ENCODE measurements around the gene STAM2.
"Not testable (repeated sequence)": the region's sequence is repeated elsewhere in the genome, so short reads cannot be mapped to it uniquely, and the experiment has no call there.

STAM2 gene

GRCh38 chr2:152167065-152167464, 8.5 kb downstream of the STAM2 start:
- H3K4me1 ChIP-seq, result peaks cover 4 to 31% (median 10%) of the 10 kb centered on the region in 10 experiments; a peak in 14 of 20 replicates
- H3K27me3 ChIP-seq, result no peaks in the 10 kb centered on the region
- peaks cover 0 to 89% (median 45%) of the 10 kb centered on the region in 11 experiments; a peak in 17 of 22 replicates for H4K20me1 ChIP-seq
- no peak for TF ChIP-seq Cebpa-rat (IDR thresholded peaks at IDR 0.05)
- no peak overlapping the region for H3K4me3 ChIP-seq
- H3K9ac ChIP-seq, result peak overlapping the region in 1 of 11 experiments; percentile 2; a peak in 2 of 22 replicates
- no peak overlapping the region for H3K27ac ChIP-seq
- H3K9me3 ChIP-seq (replicated peaks in 1 of 11), result peaks cover 25 to 35% (median 32%) of the 10 kb centered on the region in 11 experiments
- H3K36me3 ChIP-seq, result peaks cover 3 to 46% (median 27%) of the 10 kb centered on the region in 11 experiments; a peak in 21 of 22 replicates
- H3K4me2 ChIP-seq, result peak overlapping the region in 3 of 11 experiments; percentile 6 to 39 (median 21); a peak in 8 of 22 replicates

- TF ChIP-seq Cebpa-rat (IDR thresholded peaks at IDR 0.05), result no peak
- Histone ChIP-seq H3K4me2 (peak overlapping the region in 1 of 11 experiments; percentile 39; a peak in 6 of 22 replicates), H3K27ac (no peak overlapping the region), H3K9ac (no peak overlapping the region), H4K20me1 (peaks cover 0 to 85% (median 40%) of the 10 kb centered on the region in 11 experiments; a peak in 17 of 22 replicates), H3K27me3 (no peaks in the 10 kb centered on the region), H3K36me3 (peaks cover 7 to 51% (median 32%) of the 10 kb centered on the region in 11 experiments; a peak in 21 of 22 replicates), H3K9me3 (replicated peaks in 1 of 11) (peaks cover 30 to 39% (median 37%) of the 10 kb centered on the region in 11 experiments), H3K4me1 (peaks cover 4 to 27% (median 10%) of the 10 kb centered on the region in 10 experiments; a peak in 14 of 20 replicates), H3K4me3 (no peak overlapping the region)
These were observed 8.9 kb downstream of the STAM2 start for GRCh38 chr2:152166633-152167032.

GRCh38 chr2:152165780-152166179, 9.8 kb downstream of the STAM2 start:
- Histone ChIP-seq H3K9me3 (replicated peaks in 1 of 11) (peaks cover 34 to 46% (median 41%) of the 10 kb centered on the region in 11 experiments), H3K4me3 (no peak overlapping the region), H3K9ac (no peak overlapping the region), H3K27ac (no peak overlapping the region), H3K4me1 (peaks cover 4 to 24% (median 10%) of the 10 kb centered on the region in 10 experiments; a peak in 13 of 20 replicates), H3K36me3 (peaks cover 9 to 51% (median 33%) of the 10 kb centered on the region in 11 experiments; a peak in 21 of 22 replicates), H4K20me1 (peaks cover 0 to 77% (median 37%) of the 10 kb centered on the region in 11 experiments; a peak in 16 of 22 replicates), H3K4me2 (no peak overlapping the region), H3K27me3 (no peaks in the 10 kb centered on the region)
- TF ChIP-seq Cebpa-rat (IDR thresholded peaks at IDR 0.05), result no peak

- Histone ChIP-seq H3K9ac (no peak overlapping the region), H3K4me3 (no peak overlapping the region), H3K4me1 (peaks cover 4 to 24% (median 10%) of the 10 kb centered on the region in 10 experiments; a peak in 13 of 20 replicates), H3K27ac (no peak overlapping the region), H3K27me3 (no peaks in the 10 kb centered on the region), H4K20me1 (peaks cover 0 to 72% (median 33%) of the 10 kb centered on the region in 11 experiments; a peak in 16 of 22 replicates), H3K9me3 (replicated peaks in 1 of 11) (peaks cover 38 to 51% (median 45%) of the 10 kb centered on the region in 11 experiments), H3K36me3 (peaks cover 9 to 49% (median 33%) of the 10 kb centered on the region in 11 experiments; a peak in 21 of 22 replicates), H3K4me2 (no peak overlapping the region)
- no peak for TF ChIP-seq Cebpa-rat (IDR thresholded peaks at IDR 0.05)
These were observed 10.3 kb downstream of the STAM2 start for GRCh38 chr2:152165306-152165705.

GRCh38 chr2:152163669-152164068, 11.9 kb downstream of the STAM2 start:
- H3K27ac ChIP-seq, H3K9ac ChIP-seq, H3K4me3 ChIP-seq, H3K4me2 ChIP-seq, H3K27me3 ChIP-seq: not testable (repeated sequence)
- H3K36me3 ChIP-seq, result peaks cover 11 to 53% (median 30%) of the 10 kb centered on the region in 11 experiments
- peaks cover 4 to 16% (median 10%) of the 10 kb centered on the region in 10 experiments; a peak in 12 of 20 replicates for H3K4me1 ChIP-seq
- peaks cover 0 to 57% (median 29%) of the 10 kb centered on the region in 11 experiments; a peak in 16 of 22 replicates for H4K20me1 ChIP-seq
- peaks cover 47 to 65% (median 60%) of the 10 kb centered on the region in 11 experiments for H3K9me3 ChIP-seq (replicated peaks in 1 of 11)

- Histone ChIP-seq H3K27me3 (no peaks in the 10 kb centered on the region), H3K36me3 (peaks cover 24 to 68% (median 41%) of the 10 kb centered on the region in 11 experiments), H3K9me3 (replicated peaks in 1 of 11) (peaks cover 59 to 81% (median 75%) of the 10 kb centered on the region in 11 experiments), H3K4me1 (peaks cover 2 to 10% (median 7%) of the 10 kb centered on the region in 10 experiments; a peak in 12 of 20 replicates), H4K20me1 (peaks cover 0 to 56% (median 15%) of the 10 kb centered on the region in 11 experiments; a peak in 15 of 22 replicates), H3K27ac (no peak overlapping the region), H3K4me2 (no peak overlapping the region), H3K4me3 (no peak overlapping the region), H3K9ac (no peak overlapping the region)
- TF ChIP-seq Cebpa-rat (IDR thresholded peaks at IDR 0.05), result no peak
These were observed 13.4 kb downstream of the STAM2 start for GRCh38 chr2:152162141-152162540.

- Histone ChIP-seq H3K4me3 (no peak overlapping the region), H3K4me2 (no peak overlapping the region), H3K9ac (no peak overlapping the region), H3K27ac (no peak overlapping the region), H3K4me1 (peaks cover 0 to 4% (median 2%) of the 10 kb centered on the region in 10 experiments; a peak in 8 of 20 replicates), H3K36me3 (peaks cover 28 to 73% (median 45%) of the 10 kb centered on the region in 11 experiments), H4K20me1 (peaks cover 0 to 56% (median 15%) of the 10 kb centered on the region in 11 experiments; a peak in 15 of 22 replicates), H3K27me3 (no peaks in the 10 kb centered on the region), H3K9me3 (replicated peaks in 1 of 11) (peaks cover 64 to 85% (median 78%) of the 10 kb centered on the region in 11 experiments)
- TF ChIP-seq Cebpa-rat (IDR thresholded peaks at IDR 0.05), result no peak
These were observed 14.0 kb downstream of the STAM2 start for GRCh38 chr2:152161598-152161997.

- H3K4me3 ChIP-seq, H3K27me3 ChIP-seq, H3K27ac ChIP-seq, H3K4me2 ChIP-seq, H3K4me1 ChIP-seq, H3K9ac ChIP-seq: not testable (repeated sequence)
- peaks cover 64 to 83% (median 78%) of the 10 kb centered on the region in 11 experiments for H3K9me3 ChIP-seq (replicated peaks in 1 of 11)
- H3K36me3 ChIP-seq, result peaks cover 28 to 67% (median 45%) of the 10 kb centered on the region in 11 experiments
- peaks cover 0 to 56% (median 11%) of the 10 kb centered on the region in 11 experiments; a peak in 13 of 22 replicates for H4K20me1 ChIP-seq
These were observed 15.2 kb downstream of the STAM2 start for GRCh38 chr2:152160378-152160777.

- Histone ChIP-seq H3K36me3 (peaks cover 13 to 50% (median 30%) of the 10 kb centered on the region in 11 experiments; a peak in 21 of 22 replicates), H3K27ac (no peak overlapping the region), H3K4me3 (no peak overlapping the region), H3K4me1 (no peaks in the 10 kb centered on the region), H3K4me2 (no peak overlapping the region), H4K20me1 (peaks cover 0 to 56% (median 26%) of the 10 kb centered on the region in 11 experiments; a peak in 13 of 22 replicates), H3K9me3 (replicated peaks in 1 of 11) (peaks cover 38 to 56% (median 50%) of the 10 kb centered on the region in 11 experiments), H3K9ac (no peak overlapping the region), H3K27me3 (no peaks in the 10 kb centered on the region)
- TF ChIP-seq Cebpa-rat (IDR thresholded peaks at IDR 0.05), result no peak
These were observed 18.3 kb downstream of the STAM2 start for GRCh38 chr2:152157253-152157652.

All from BLaER1 treated with 17β-estradiol and CSF1 and Interleukin-3, amounts not matched to agents 10 nM and 100 nM (cell line).